Measurements from ENCODE around the gene STH.
A peak's percentile ranks its signal among the peaks of the same experiment; 100 is the strongest.
"Not testable (repeated sequence)": the region's sequence is repeated elsewhere in the genome, so short reads cannot be mapped to it uniquely, and the experiment has no call there.

Gene STH

GRCh38 chr17:46006082-46006481, 7.0 kb downstream of the STH start:
- not testable (repeated sequence) for DNase-seq (ENCODE audit: low read depth)

DNA sequence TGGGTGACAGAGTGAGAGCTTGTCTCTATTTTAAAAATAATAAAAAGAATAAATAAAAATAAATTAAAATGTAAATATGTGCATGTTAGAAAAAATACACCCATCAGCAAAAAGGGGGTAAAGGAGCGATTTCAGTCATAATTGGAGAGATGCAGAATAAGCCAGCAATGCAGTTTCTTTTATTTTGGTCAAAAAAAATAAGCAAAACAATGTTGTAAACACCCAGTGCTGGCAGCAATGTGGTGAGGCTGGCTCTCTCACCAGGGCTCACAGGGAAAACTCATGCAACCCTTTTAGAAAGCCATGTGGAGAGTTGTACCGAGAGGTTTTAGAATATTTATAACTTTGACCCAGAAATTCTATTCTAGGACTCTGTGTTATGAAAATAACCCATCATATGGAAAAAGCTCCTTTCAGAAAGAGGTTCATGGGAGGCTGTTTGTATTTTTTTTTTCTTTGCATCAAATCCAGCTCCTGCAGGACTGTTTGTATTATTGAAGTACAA, 8.5 kb downstream of the STH start:
- no peak for DNase-seq (ENCODE audit: low read depth)

GRCh38 chr17:46008591-46008990, 9.5 kb downstream of the STH start:
- DNase-seq (ENCODE audit: low read depth): no peak

- DNase-seq (ENCODE audit: low read depth): no peak
Measured at GRCh38 chr17:46009681-46010596, 10.9 kb downstream of the STH start.

- DNase-seq (ENCODE audit: low read depth): no peak
Measured at GRCh38 chr17:46010597-46011186, 11.6 kb downstream of the STH start.

- no peak for DNase-seq (ENCODE audit: low read depth)
Measured at GRCh38 chr17:46011711-46012505, 12.9 kb downstream of the STH start.

DNA sequence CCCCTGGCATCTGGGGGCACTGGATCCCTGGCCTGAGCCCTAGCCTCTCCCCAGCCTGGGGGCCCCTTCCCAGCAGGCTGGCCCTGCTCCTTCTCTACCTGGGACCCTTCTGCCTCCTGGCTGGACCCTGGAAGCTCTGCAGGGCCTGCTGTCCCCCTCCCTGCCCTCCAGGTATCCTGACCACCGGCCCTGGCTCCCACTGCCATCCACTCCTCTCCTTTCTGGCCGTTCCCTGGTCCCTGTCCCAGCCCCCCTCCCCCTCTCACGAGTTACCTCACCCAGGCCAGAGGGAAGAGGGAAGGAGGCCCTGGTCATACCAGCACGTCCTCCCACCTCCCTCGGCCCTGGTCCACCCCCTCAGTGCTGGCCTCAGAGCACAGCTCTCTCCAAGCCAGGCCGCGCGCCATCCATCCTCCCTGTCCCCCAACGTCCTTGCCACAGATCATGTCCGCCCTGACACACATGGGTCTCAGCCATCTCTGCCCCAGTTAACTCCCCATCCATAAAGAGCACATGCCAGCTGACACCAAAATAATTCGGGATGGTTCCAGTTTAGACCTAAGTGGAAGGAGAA, 13.5 kb downstream of the STH start:
- DNase-seq (ENCODE audit: low read depth): no peak

GRCh38 chr17:46013127-46013501, 14.1 kb downstream of the STH start:
- no peak for DNase-seq (ENCODE audit: low read depth)

DNA sequence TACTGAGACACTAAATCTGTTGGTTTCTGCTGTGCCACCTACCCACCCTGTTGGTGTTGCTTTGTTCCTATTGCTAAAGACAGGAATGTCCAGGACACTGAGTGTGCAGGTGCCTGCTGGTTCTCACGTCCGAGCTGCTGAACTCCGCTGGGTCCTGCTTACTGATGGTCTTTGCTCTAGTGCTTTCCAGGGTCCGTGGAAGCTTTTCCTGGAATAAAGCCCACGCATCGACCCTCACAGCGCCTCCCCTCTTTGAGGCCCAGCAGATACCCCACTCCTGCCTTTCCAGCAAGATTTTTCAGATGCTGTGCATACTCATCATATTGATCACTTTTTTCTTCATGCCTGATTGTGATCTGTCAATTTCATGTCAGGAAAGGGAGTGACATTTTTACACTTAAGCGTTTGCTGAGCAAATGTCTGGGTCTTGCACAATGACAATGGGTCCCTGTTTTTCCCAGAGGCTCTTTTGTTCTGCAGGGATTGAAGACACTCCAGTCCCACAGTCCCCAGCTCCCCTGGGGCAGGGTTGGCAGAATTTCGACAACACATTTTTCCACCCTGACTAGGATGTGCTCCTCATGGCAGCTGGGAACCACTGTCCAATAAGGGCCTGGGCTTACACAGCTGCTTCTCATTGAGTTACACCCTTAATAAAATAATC, 14.6 kb downstream of the STH start:
- DNase-seq (ENCODE audit: low read depth): no peak

DNA sequence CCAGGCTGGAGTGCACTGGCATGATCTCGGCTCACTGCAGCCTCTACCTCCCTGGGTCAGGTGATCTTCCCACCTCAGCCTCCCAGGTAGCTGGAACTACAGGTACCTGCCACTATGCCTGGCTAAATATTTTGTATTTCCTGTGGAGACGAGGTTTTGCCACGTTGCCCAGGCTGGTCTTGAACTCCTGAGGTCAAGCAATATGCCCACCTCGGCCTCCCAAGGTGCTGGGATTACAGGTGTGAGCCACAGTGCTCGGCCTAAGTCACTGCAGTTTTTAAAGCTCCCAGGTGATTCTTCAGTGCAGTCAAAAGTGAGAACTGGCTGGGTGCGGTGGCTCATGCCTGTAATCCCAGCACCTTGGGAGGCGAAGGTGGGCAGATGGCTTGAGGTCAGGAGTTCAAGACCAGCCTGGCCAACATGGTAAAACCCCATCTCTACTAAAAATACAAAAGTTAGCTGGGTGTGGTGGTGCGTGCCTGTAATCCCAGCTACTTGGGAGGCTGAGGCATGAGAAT, 20.4 kb downstream of the STH start:
- not testable (repeated sequence) for DNase-seq (ENCODE audit: low read depth)

GRCh38 chr17:46020023-46020761, 21.1 kb downstream of the STH start:
- DNase-seq (ENCODE audit: low read depth): peak; percentile 39

DNA sequence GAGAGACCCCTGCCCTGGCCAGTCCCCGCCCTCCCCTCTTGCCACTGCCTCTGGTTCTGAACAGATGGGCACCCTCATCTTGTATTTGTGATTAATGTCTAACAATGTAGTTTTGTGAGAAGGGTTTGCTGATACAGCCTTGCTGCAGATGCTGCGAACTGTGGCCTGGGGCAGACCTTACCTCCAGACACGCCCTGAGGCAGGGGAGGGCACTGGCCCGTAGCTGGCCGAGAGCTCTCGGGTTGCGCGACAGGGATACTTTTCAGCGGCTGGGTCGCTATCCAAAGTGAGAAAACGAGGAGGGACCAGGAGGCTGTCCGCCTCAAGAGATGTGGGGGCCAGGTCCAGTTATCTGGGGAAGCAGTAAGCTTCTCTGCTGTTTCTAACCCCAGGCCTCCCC, 21.9 kb downstream of the STH start:
- no peak for DNase-seq (ENCODE audit: low read depth)

DNA sequence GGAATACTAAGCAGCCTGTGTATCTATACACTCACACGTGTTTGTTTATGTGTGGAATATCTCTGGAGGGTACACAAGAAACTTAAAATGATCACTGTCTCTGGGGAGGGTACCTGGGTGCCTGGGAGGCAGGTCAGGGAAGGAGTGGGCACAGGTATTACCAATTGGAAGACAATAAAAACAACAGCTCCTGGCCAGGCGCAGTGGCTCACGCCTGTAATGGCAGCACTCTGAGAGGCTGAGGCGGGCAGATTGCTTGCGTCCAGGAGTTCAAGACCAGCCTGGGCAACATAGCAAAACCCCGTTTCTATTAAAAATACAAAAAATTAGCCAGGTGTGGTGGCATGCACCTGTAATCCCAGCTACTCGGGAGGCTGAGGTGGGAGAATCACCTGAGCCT, 24.3 kb downstream of the STH start:
- DNase-seq (ENCODE audit: low read depth): not testable (repeated sequence)

- no peak for DNase-seq (ENCODE audit: low read depth)
Measured at GRCh38 chr17:46023783-46024388, 24.8 kb downstream of the STH start.

- no peak for DNase-seq (ENCODE audit: low read depth)
Measured at GRCh38 chr17:46024590-46024989, 25.5 kb downstream of the STH start.

GRCh38 chr17:46025060-46025459, 26.0 kb downstream of the STH start:
- no peak for DNase-seq (ENCODE audit: low read depth)

DNA sequence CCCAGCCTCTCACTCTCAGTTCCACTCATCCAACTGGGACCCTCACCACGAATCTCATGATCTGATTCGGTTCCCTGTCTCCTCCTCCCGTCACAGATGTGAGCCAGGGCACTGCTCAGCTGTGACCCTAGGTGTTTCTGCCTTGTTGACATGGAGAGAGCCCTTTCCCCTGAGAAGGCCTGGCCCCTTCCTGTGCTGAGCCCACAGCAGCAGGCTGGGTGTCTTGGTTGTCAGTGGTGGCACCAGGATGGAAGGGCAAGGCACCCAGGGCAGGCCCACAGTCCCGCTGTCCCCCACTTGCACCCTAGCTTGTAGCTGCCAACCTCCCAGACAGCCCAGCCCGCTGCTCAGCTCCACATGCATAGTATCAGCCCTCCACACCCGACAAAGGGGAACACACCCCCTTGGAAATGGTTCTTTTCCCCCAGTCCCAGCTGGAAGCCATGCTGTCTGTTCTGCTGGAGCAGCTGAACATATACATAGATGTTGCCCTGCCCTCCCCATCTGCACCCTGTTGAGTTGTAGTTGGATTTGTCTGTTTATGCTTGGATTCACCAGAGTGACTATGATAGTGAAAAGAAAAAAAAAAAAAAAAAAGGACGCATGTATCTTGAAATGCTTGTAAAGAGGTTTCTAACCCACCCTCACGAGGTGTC, 26.6 kb downstream of the STH start:
- no peak for DNase-seq (ENCODE audit: low read depth)

- DNase-seq (ENCODE audit: low read depth): no peak
Measured at GRCh38 chr17:46026166-46027047, 27.4 kb downstream of the STH start.
